Suprapubic skin (tissue), 4 donors: ENCODE measurements around the gene MALT1. TPM values are rescaled to one million over a fixed set of nuclear protein-coding genes. Genes with fewer than 3 reads are reported as not detected.

ENCODE experiments used
- DNase-seq, 2 donors: peaks; one replicate each; pipeline ENCODE4 v3.0.0-alpha.2; 2019; ENCODE audit warnings: low spot score in 2 of 2
- H3K27ac ChIP-seq: fragments of 200-600 bp; sonication (generic); one replicate; pipeline ENCODE4 v1.5.1; 2019
- H3K27me3 ChIP-seq: fragments of 200-600 bp; sonication (generic); one replicate; pipeline ENCODE4 v1.5.1; 2019
- H3K36me3 ChIP-seq: fragments of 200-600 bp; sonication (generic); one replicate; pipeline ENCODE4 v1.5.1; 2019
- H3K4me1 ChIP-seq: fragments of 200-600 bp; sonication (generic); one replicate; pipeline ENCODE4 v1.5.1; 2019
- H3K4me3 ChIP-seq: fragments of 200-600 bp; sonication (generic); one replicate; pipeline ENCODE4 v1.5.1; 2019; ENCODE audit warnings: mild to moderate bottlenecking
- H3K9me3 ChIP-seq: fragments of 200-600 bp; sonication (generic); one replicate; pipeline ENCODE4 v1.5.1; 2019
- EP300 ChIP-seq: sonication (generic); formaldehyde crosslinking; IDR thresholded peaks from one replicate; pipeline ENCODE4 v1.6.1; 2017; ENCODE audit warnings: antibody characterized with exemption
- POLR2A ChIP-seq, 2 donors: fragments of 450-650 bp; IDR thresholded peaks; one replicate each; pipeline ENCODE4 v1.6.1; 2017; ENCODE audit warnings: antibody characterized with exemption in 2 of 2, mild to moderate bottlenecking in 2 of 2, moderate library complexity in 2 of 2
- POLR2AphosphoS5 ChIP-seq, 3 donors: sonication (generic); formaldehyde crosslinking; IDR thresholded peaks; one replicate each; pipeline ENCODE4 v1.6.1; 2017; ENCODE audit warnings: antibody characterized with exemption in 3 of 3
- WGBS: methylation state at CpG from one replicate; pipeline ENCODE4 v1.1.5; 2018; 5-methylcytosine and 5-hydroxymethylcytosine counted together
- total RNA-seq, 4 donors: library from RNA; depleted of rRNA; stranded (reverse); fragments of >200 nt; gene quantifications; one replicate each; pipeline ENCODE4 v1.1.0, GENCODE V29; 2016
- TF ChIP-seq, protein P1 (sequence below), 2 donors: fragments of 200-600 bp in 1 of 2; fragments of 450-650 bp in 1 of 2; sonication (generic) in 1 of 2; IDR thresholded peaks; one replicate each; pipeline ENCODE4 v1.5.1; 2016 to 2019; ENCODE audit warnings: antibody characterized with exemption in 2 of 2, mild to moderate bottlenecking in 1 of 2, moderate library complexity in 1 of 2

The MALT1 gene
- total RNA-seq, 4 donors from 2014 or later: 33.9 to 49.5 (median 37.1) TPM

- Histone ChIP-seq H3K27me3 (no peaks in the 10 kb centered on the region), H3K9me3 (no peaks in the 10 kb centered on the region), H3K36me3 (peaks cover 37% of the 10 kb centered on the region), H3K27ac (no peak overlapping the region), H3K4me3 (no peak overlapping the region), H3K4me1 (no peaks in the 10 kb centered on the region)
- 90% methylated on average over 3 of the region's 3 CpGs for WGBS
- TF ChIP-seq EP300: no peak
- no peak for TF ChIP-seq POLR2A (IDR thresholded peaks at IDR 0.05)
- no peak for DNase-seq
Measured at GRCh38 chr18:58714259-58714658, 43.0 kb downstream of the MALT1 start.

GRCh38 chr18:58714821-58715220 is 43.6 kb downstream of the MALT1 start:
- no peaks in the 10 kb centered on the region for H3K9me3 ChIP-seq
- peaks cover 39% of the 10 kb centered on the region for H3K36me3 ChIP-seq
- no peaks in the 10 kb centered on the region for H3K4me1 ChIP-seq
- no peak for TF ChIP-seq POLR2AphosphoS5 (IDR thresholded peaks at IDR 0.05)
- 100% methylated on average over 1 of the region's 1 CpG for WGBS
- no peak for DNase-seq
- H3K27ac ChIP-seq: no peak overlapping the region
- H3K27me3 ChIP-seq: no peaks in the 10 kb centered on the region
- H3K4me3 ChIP-seq: no peak overlapping the region

DNA sequence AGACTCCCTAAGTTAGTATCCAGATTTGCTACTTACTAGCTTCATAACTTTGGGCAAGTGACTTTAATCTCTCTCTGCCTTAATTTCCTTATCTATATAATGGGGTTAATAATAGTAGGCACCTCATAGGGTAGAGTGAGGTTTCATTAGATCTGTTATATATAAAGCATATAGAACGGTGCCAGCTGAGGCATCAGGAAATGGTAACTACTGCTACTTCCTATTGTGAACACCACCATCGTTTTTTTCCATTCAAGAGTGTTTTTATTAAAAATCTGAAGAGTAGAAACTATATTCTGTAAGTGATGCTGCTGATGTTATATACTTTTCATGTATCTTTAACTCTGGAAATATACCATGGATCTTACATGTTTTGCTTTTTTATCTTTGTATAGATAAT is 44.3 kb downstream of the MALT1 start:
- H3K27me3 ChIP-seq: no peaks in the 10 kb centered on the region
- no peak overlapping the region for H3K4me3 ChIP-seq
- 85% methylated on average over 2 of the region's 2 CpGs for WGBS
- no peaks in the 10 kb centered on the region for H3K9me3 ChIP-seq
- no peaks in the 10 kb centered on the region for H3K4me1 ChIP-seq
- no peak overlapping the region for H3K27ac ChIP-seq
- peaks cover 36% of the 10 kb centered on the region for H3K36me3 ChIP-seq
- no peak for DNase-seq
- TF ChIP-seq POLR2A (IDR thresholded peaks at IDR 0.05) (no peak), POLR2AphosphoS5 (IDR thresholded peaks at IDR 0.05) (no peak), EP300 (no peak)
- TF ChIP-seq, protein P1, sequence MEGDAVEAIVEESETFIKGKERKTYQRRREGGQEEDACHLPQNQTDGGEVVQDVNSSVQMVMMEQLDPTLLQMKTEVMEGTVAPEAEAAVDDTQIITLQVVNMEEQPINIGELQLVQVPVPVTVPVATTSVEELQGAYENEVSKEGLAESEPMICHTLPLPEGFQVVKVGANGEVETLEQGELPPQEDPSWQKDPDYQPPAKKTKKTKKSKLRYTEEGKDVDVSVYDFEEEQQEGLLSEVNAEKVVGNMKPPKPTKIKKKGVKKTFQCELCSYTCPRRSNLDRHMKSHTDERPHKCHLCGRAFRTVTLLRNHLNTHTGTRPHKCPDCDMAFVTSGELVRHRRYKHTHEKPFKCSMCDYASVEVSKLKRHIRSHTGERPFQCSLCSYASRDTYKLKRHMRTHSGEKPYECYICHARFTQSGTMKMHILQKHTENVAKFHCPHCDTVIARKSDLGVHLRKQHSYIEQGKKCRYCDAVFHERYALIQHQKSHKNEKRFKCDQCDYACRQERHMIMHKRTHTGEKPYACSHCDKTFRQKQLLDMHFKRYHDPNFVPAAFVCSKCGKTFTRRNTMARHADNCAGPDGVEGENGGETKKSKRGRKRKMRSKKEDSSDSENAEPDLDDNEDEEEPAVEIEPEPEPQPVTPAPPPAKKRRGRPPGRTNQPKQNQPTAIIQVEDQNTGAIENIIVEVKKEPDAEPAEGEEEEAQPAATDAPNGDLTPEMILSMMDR (IDR thresholded peaks at IDR 0.05): no peak

GRCh38 chr18:58716060-58716756 is 44.9 kb downstream of the MALT1 start:
- H3K27ac ChIP-seq: no peak overlapping the region
- WGBS: 82% methylated on average over 4 of the region's 4 CpGs
- TF ChIP-seq EP300 (no peak), POLR2A (IDR thresholded peaks at IDR 0.05) (no peak), POLR2AphosphoS5 (IDR thresholded peaks at IDR 0.05) (no peak)
- TF ChIP-seq, protein P1 (IDR thresholded peaks at IDR 0.05): no peak
- no peaks in the 10 kb centered on the region for H3K27me3 ChIP-seq
- H3K4me1 ChIP-seq: no peaks in the 10 kb centered on the region
- no peak overlapping the region for H3K4me3 ChIP-seq
- DNase-seq: no peak
- H3K9me3 ChIP-seq: no peaks in the 10 kb centered on the region
- peaks cover 35% of the 10 kb centered on the region for H3K36me3 ChIP-seq

- Histone ChIP-seq H3K27ac (no peak overlapping the region), H3K4me1 (no peaks in the 10 kb centered on the region), H3K9me3 (no peaks in the 10 kb centered on the region), H3K4me3 (no peak overlapping the region), H3K36me3 (peaks cover 28% of the 10 kb centered on the region), H3K27me3 (no peaks in the 10 kb centered on the region)
- DNase-seq: no peak
- no peak for TF ChIP-seq POLR2A (IDR thresholded peaks at IDR 0.05)
- TF ChIP-seq, protein P1 (IDR thresholded peaks at IDR 0.05): no peak
- no peak for TF ChIP-seq POLR2AphosphoS5 (IDR thresholded peaks at IDR 0.05)
- TF ChIP-seq EP300: no peak
- 94% methylated on average over 9 of the region's 9 CpGs for WGBS
Measured at GRCh38 chr18:58721566-58722239, 50.4 kb downstream of the MALT1 start.

- H3K4me3 ChIP-seq: no peak overlapping the region
- H3K27ac ChIP-seq: no peak overlapping the region
- DNase-seq: no peak
- TF ChIP-seq, protein P1 (IDR thresholded peaks at IDR 0.05): no peak
- no peak for TF ChIP-seq EP300
- TF ChIP-seq POLR2A (IDR thresholded peaks at IDR 0.05): no peak
- TF ChIP-seq POLR2AphosphoS5 (IDR thresholded peaks at IDR 0.05): no peak
- no peaks in the 10 kb centered on the region for H3K9me3 ChIP-seq
- no peaks in the 10 kb centered on the region for H3K4me1 ChIP-seq
- H3K36me3 ChIP-seq: peaks cover 15% of the 10 kb centered on the region
- 50% methylated on average over 3 of the region's 3 CpGs for WGBS
- no peaks in the 10 kb centered on the region for H3K27me3 ChIP-seq
Measured at GRCh38 chr18:58723810-58724602, 52.7 kb downstream of the MALT1 start.
